NCI-H2196 (cell line): ENCODE measurements around the gene MGAT5.
"Not testable (repeated sequence)": the region's sequence is repeated elsewhere in the genome, so short reads cannot be mapped to it uniquely, and the experiment has no call there.

ENCODE experiments used
- DNase-seq: peaks from one replicate; lab custom pipeline; 2025; ENCODE audit not compliant: unreplicated experiment; lab: John Stamatoyannopoulos, UW

MGAT5 gene

DNA sequence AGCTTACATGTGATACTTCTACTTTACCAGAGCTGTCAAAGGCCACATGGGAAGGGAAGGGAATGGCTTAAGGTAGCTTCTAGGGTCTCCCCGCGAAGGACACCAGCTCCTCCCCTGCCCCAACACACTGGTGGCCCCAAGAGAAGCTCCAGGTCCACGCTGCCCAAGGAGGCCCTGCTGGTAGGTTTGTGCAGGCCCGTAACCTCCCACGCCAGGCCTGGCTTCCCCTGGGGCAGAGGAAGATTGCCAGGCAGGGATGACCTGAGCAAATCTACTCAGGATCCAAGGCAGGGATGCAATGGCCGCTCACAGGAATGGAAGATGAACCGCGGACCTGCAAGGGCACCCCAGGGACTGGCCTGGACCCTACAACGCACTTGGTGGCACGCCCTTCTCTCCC is 205.1 kb downstream of the MGAT5 start:
- no peak for DNase-seq

DNA sequence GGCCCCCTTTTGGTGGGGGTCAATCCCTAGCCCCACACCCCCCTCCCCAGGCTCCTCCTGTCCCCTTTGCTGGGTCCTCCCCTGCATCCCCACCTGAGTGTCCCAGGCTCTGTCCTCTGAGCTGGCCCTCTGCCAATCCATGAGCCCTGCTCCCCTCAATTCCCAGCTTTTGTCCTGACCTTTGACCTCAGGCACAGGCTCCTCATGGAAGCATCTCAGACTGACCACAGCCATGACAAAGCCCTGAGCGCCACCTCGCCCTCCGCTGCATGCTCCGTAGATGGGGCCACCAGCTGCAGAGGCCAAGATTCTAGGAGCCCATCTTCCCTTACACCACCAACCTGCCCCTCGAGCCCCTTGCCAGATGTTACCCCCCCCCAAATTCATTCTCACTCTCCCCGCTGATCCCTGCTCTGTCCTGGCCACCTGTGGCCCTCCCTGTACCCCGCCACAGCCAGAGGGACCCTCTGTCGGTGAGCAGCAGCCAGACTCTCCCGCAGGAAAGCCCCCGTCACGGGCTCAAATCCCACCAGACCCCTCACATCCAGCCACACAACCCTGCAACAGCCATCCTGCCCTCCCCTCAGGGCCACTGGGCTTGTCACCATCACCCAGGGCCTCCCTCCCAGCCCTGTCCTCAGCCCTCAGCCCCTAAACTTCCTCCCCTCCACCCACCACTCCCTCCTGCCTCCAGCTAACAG is 206.0 kb downstream of the MGAT5 start:
- DNase-seq = no peak

DNA sequence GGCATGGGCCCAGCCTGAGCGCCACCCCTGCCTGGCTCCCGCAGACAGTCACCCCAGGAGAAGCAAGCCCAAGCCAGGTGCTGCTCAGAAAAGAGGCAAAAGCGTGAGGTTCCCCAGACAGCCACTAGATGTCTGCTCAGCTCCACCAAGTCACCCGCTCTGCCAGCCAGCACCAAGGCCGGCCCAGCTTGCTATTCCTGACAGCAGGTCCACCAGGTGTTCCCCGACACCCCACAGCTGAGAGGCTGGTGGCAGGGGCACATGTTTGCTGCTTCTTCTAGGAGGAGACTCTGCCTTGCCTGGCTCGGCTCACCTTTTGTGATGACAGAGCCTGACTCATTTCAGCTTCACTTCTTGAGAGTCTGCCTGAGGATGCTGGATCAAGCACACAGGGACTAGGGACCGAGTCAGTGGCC is 206.7 kb downstream of the MGAT5 start:
- DNase-seq = peak; percentile 80

DNA sequence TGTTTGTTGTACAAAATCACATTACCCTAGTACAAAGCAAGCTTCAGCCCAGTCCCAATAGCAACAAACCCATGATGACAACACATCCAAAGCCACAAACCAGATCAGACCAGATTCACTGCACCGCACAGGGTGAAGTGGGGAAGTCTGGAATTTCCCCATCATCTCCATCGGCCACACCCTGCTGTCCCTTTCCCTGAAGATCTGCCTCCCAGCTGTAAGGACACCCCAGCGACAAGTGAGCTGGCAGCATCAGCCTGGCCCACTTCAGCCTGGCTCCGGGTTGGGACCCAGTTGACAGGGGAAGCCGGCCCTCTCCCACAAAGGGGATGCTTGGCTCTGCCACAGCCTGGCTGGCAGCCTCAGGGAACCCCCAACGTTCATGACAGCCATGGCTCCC is 207.6 kb downstream of the MGAT5 start:
- DNase-seq = no peak

DNA sequence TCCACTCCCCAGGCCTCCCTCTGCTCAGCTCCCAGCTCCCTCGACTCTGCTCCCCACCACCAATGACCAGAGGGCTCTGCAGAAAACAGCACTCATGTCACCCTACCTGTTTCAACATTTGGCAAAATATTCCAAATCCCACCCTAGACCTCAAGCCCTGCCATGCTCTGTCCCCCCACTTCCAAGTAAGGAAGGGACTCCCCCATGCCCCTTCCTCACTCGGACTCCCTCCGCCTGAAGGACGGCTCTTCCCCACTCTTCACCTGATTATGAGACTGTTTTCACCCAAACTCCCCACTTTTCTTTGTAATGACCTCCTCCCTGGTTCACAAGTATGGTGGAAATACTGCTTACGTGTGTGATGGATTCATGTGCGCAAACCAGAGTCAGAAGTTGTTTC is 208.4 kb downstream of the MGAT5 start:
- no peak for DNase-seq

DNA sequence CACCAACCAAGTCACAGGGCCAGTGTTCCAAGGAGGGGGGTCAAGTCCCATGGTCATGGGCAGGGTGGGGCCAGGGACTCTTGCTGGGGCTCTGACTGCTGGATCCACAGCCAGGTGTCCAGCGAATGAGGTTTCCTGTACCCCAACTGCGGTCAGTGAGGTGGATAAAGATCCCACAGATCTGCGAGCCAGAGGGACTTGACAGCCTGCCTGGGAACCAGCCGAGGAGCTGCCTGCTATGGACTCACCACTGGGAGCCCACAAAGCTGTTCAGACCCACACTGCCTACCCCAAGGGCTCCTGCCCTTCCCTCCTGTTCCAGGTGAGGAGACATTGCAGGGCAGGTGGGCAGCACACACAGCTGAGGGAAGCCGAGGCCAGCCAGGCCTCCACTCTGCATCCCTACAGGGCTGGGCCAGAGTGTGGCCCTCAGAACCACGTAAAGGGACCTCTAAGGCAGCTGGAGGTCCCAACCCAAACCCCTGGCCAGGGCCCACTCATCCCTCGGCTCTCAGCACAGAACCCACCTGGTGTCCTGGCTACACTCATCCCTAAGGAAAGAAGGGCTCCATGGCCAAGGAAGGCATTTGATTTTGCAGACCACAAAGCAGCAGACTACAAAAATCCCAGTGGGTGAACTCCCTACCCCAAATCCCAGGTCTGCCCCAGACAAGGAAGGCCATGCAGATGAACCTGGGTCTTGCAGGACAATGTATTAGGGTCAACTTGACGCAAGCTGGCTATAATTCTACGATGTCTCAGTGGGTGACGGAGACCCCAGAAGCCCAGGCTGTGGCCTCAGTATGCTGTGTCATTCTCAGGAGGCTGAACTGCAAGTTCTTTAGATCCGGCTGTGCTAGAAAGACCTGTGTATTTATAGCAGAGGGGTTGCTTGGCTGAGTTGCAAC is 209.2 kb downstream of the MGAT5 start:
- no peak for DNase-seq

- DNase-seq = no peak
Observed at GRCh38 chr2:134463699-134464022, 209.8 kb downstream of the MGAT5 start.

GRCh38 chr2:134465228-134466105 is 211.6 kb downstream of the MGAT5 start:
- DNase-seq = no peak

DNA sequence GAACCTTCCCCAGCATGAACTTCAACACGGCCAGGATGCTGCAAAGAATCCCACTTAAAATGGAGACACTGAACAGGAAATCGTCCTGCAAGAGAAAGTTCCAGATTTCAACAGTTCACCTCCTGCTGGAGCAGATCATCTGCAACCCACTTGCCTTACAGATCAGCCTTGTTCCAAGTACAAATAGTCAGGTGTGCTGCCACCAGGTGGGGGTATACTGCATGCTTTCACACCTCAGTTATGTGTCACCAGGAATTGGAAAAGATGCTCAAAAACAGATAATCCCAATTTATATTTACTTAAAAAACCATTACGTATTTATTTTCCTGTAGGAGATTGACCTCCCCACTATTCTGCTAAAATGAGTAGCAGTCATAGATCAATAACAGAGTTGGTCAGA is 212.3 kb downstream of the MGAT5 start:
- peak; percentile 50 for DNase-seq

GRCh38 chr2:134468164-134468563 is 214.3 kb downstream of the MGAT5 start:
- no peak for DNase-seq

- no peak for DNase-seq
Observed at GRCh38 chr2:134468776-134469175, 214.9 kb downstream of the MGAT5 start.

DNA sequence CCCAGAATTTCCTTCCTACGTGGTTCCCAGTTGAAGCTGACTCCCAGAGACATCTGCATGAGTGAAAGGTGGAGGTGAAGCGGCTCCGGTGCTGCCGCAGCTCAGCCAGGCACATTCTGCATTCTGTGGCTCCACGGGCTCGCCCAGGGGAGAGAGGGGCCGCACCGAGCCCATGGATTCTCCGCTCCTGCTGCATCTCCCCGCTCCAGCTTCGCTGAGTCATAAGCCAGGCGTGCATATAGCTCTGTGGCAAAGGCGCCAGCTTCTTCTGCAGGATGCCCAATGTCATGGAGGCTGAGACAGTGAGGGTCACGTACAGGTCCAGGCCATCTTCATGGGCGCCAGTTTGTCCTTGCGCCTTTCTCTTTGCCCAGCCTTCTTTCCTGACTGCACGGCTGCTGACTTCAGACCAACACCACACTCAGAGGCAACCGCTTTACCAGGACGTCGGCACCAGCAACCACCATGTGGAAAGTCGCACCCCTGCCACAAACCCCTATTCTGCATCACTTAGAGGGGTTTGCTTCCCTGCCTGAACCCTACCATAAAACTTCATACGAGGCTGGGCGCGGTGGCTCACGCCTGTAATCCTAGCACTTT is 215.7 kb downstream of the MGAT5 start:
- DNase-seq = no peak

DNA sequence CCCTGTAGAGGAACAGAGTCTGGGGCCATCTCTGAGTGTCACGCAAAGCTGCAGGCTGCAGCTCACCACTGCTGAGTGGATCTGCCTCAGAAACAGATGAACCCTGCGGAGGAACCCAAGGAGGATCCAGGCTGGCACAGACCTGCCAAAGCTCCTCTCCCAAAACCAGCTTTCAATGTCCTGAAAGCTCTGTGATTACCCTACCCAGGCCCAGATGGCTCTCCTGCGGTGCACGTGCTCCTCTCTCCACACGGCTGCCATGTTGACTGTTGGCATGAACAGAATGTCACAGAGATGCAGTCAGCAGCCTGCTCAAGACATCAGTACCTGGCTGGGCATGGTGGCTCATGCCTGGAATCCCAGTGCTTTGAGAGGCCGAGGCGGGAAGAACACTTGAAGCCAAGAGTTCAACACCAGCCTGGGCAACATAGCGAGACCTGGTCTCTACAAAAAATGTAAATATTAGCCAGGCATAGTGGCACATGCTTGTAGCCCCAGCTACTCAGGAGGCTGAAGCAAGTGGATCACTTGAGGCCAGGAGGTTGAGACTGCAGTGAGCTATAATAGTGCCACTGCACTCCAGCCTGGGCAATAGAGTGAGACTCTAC is 216.8 kb downstream of the MGAT5 start:
- no peak for DNase-seq

GRCh38 chr2:134476982-134477381 is 223.1 kb downstream of the MGAT5 start:
- not testable (repeated sequence) for DNase-seq

DNA sequence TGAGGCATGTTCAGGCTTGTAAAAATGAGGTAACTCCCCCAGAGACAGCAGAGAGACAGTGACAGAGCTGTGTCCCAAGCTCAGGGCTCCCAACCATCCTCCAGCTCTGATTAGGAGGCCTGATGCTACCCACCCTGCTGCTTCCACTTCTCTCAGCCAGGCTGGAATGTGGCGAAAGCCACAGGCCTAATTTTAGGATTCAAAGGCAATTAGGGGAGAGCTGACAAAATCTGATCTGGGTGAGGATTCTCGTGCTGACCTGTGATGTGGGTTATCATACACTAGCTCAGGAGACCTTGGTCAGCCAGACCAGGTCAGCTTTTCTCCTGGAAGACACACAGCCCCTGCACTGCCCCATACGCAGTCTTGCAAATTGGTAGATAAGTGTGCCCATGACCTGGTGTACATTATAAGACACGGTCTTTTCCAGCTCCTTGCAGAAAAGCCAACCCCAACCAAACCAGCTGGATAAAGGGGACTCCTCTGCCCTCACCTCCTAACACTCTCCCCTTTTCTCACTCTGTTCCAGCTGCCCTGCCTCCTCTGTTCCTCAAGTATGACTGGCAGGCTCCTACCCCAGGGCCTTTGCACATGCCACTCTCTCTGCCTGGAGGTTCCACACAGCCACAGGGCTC is 225.9 kb downstream of the MGAT5 start:
- no peak for DNase-seq

GRCh38 chr2:134482131-134482723 is 228.4 kb downstream of the MGAT5 start:
- no peak for DNase-seq

GRCh38 chr2:134482766-134483340 is 229.0 kb downstream of the MGAT5 start:
- no peak for DNase-seq

DNA sequence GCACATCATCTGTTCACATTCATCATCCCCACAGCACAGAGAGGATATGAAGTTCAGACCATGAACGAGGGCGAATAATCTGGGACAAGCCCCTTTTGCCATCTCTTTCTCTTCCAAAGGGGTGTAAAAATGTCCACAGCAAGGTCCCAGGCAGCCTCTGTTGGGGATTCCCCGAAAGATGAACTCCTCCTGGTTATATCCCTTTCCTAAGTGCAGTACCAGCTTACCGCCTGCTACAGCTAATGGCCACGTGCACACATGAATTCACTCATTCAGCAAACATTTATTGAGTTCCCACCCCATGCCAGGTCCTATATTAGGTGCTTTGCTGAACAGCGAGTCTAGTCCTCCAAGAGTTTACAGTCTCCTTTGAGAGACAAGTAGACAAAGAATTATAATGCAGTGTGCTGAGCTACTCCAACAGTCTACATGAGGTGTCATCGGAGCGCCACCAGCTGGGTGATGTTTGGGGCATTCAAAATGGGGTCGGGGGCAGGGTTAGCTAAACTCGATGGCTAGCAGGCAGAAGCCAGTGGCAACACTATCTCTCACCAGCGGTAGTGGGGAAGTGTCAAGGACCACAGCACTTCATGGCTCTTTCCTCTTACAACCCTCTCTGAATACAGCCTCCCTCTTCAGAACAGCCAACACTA is 236.0 kb downstream of the MGAT5 start:
- no peak for DNase-seq

DNA sequence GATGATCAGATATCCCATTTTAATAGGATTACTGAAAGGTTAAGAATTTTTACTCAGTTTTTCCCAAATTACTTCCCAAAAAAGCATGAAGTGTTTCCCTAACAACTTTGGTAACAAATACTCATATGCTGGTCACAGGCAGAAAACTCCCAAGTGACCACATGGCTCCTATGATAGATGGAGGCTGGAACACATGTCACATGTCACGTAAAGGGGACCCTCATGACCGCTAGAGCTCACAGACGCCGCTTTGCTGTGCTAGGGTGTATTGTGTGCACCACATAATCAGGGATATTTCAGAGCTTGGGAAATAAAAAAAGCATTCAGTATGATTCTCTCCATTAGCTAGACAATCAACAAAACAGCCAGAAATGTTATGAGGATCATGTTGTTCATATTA is 236.7 kb downstream of the MGAT5 start:
- DNase-seq = no peak
